Activated CD8-positive, alpha-beta memory T cell treated with anti-CD3 and anti-CD28 coated beads, Interleukin-2, amount 10 ng/mL, durations not matched to agents 7 days and 5 days (primary cell): Measurements from ENCODE around the gene TNFAIP3. TPM values are rescaled to one million over a fixed set of nuclear protein-coding genes. Genes with fewer than 3 reads are reported as not detected.

Source experiments
- ATAC-seq: fragments of 150-1000 bp; cut with Tn5 transposase; one replicate; pipeline ENCODE4 v1.10.0; 2021; ENCODE audit warnings: moderate library complexity
- CTCF ChIA-PET: fragments of 350-600 bp; sonication (Branson Sonifier 250); formaldehyde crosslinking; loops from one replicate; lab custom pipeline; 2021; ENCODE audit warnings: antibody characterized with exemption; lab: Charles Lee
- DNase-seq: peaks from one replicate; pipeline ENCODE4 v3.0.0-alpha.2; 2020
- H3K27ac Mint-ChIP-seq: one replicate; pipeline ENCODE4 v1.8.0; 2021; ENCODE audit warnings: mild to moderate bottlenecking, mixed read lengths
- H3K27me3 Mint-ChIP-seq: one replicate; pipeline ENCODE4 v1.8.0; 2021; ENCODE audit warnings: mixed read lengths
- H3K36me3 Mint-ChIP-seq: one replicate; pipeline ENCODE4 v1.8.0; 2021; ENCODE audit warnings: mild to moderate bottlenecking, mixed read lengths
- H3K4me1 Mint-ChIP-seq: one replicate; pipeline ENCODE4 v1.8.0; 2021; ENCODE audit warnings: mixed read lengths
- H3K4me3 Mint-ChIP-seq: one replicate; pipeline ENCODE4 v1.8.0; 2021; ENCODE audit warnings: mild to moderate bottlenecking, moderate library complexity, mixed read lengths
- H3K9me3 Mint-ChIP-seq: one replicate; pipeline ENCODE4 v1.8.0; 2022; ENCODE audit warnings: low read depth, mixed read lengths
- total RNA-seq, 2 experiments: library from RNA; stranded (reverse); gene quantifications; one replicate each; pipeline ENCODE4 v1.2.3, GENCODE V29; 2021

The TNFAIP3 gene
- total RNA-seq, 2 experiments from 2014 or later, result 86.7 to 225 TPM

- Mint-ChIP-seq H3K9me3 (peaks cover 4% of the 10 kb centered on the region), H3K4me1 (peaks cover 15% of the 10 kb centered on the region), H3K4me3 (no peak overlapping the region), H3K36me3 (peaks cover 24% of the 10 kb centered on the region), H3K27ac (no peak overlapping the region), H3K27me3 (no peaks in the 10 kb centered on the region)
- DNase-seq (no peak), ATAC-seq (no peak)
- CTCF ChIA-PET, result interaction anchor here (0.7 to 13.4 kb wide), 3 partner anchors 9 to 63 kb away, joined by 3 to 195 read pairs (median 3); no protein-coding TSS in a partner anchor
These were observed 6.6 kb upstream of the TNFAIP3 start for GRCh38 chr6:137860394-137861005.

- Mint-ChIP-seq H3K4me1 (peaks cover 24% of the 10 kb centered on the region), H3K27me3 (no peaks in the 10 kb centered on the region), H3K9me3 (no peaks in the 10 kb centered on the region), H3K4me3 (no peak overlapping the region), H3K27ac (no peak overlapping the region), H3K36me3 (peaks cover 13% of the 10 kb centered on the region)
- DNase-seq (no peak), ATAC-seq (no peak)
- CTCF ChIA-PET, result interaction anchor here (1.5 to 13.4 kb wide), 2 partner anchors 65 to 157 kb away, joined by 5 to 195 read pairs; no protein-coding TSS in a partner anchor
These were observed 5.3 kb upstream of the TNFAIP3 start for GRCh38 chr6:137861550-137862337.

GRCh38 chr6:137862419-137863090 is 4.5 kb upstream of the TNFAIP3 start:
- Mint-ChIP-seq H3K27ac (no peak overlapping the region), H3K4me3 (no peak overlapping the region)

GRCh38 chr6:137863091-137863797 is 3.8 kb upstream of the TNFAIP3 start:
- no peak for DNase-seq
- Mint-ChIP-seq H3K27ac (no peak overlapping the region), H3K4me3 (no peak overlapping the region), H3K9me3 (no peaks in the 10 kb centered on the region), H3K4me1 (peaks cover 22% of the 10 kb centered on the region), H3K27me3 (no peaks in the 10 kb centered on the region), H3K36me3 (peaks cover 9% of the 10 kb centered on the region)
- CTCF ChIA-PET, result interaction anchor here (1.2 to 13.4 kb wide), 6 partner anchors 10 to 158 kb away, joined by 3 to 195 read pairs (median 5); no protein-coding TSS in a partner anchor
- ATAC-seq, result no peak

More at GRCh38 chr6:137862419-137863090, 4.5 kb upstream of the TNFAIP3 start:
- H3K27me3 Mint-ChIP-seq, result no peaks in the 10 kb centered on the region
- H3K9me3 Mint-ChIP-seq, result no peaks in the 10 kb centered on the region
- peaks cover 10% of the 10 kb centered on the region for H3K36me3 Mint-ChIP-seq
- peaks cover 23% of the 10 kb centered on the region for H3K4me1 Mint-ChIP-seq
- DNase-seq (no peak), ATAC-seq (no peak)
- CTCF ChIA-PET, result interaction anchor here (1.2 to 13.4 kb wide), 4 partner anchors 34 to 158 kb away, joined by 3 to 195 read pairs (median 6); no protein-coding TSS in a partner anchor

- peaks cover 32% of the 10 kb centered on the region for H3K4me1 Mint-ChIP-seq
- no peak for ATAC-seq
- DNase-seq, result no peak
- H3K36me3 Mint-ChIP-seq, result peaks cover 26% of the 10 kb centered on the region
- no peak overlapping the region for H3K27ac Mint-ChIP-seq
- no peaks in the 10 kb centered on the region for H3K9me3 Mint-ChIP-seq
- H3K4me3 Mint-ChIP-seq, result no peak overlapping the region
- CTCF ChIA-PET, result interaction anchor here (1.0 to 13.4 kb wide), 8 partner anchors 12 to 158 kb away, joined by 3 to 195 read pairs (median 6); no protein-coding TSS in a partner anchor
- H3K27me3 Mint-ChIP-seq, result no peaks in the 10 kb centered on the region
These were observed 2.1 kb upstream of the TNFAIP3 start for GRCh38 chr6:137864812-137865508.

GRCh38 chr6:137866200-137866913 is 702 bp upstream of the TNFAIP3 start:
- DNase-seq, result no peak
- Mint-ChIP-seq H3K27ac (peak overlapping the region; percentile 90), H3K27me3 (no peaks in the 10 kb centered on the region), H3K4me1 (peaks cover 37% of the 10 kb centered on the region), H3K4me3 (peak overlapping the region; percentile 79), H3K9me3 (no peaks in the 10 kb centered on the region), H3K36me3 (peaks cover 30% of the 10 kb centered on the region)
- peak; percentile 11 for ATAC-seq
- CTCF ChIA-PET, result interaction anchor here (0.6 to 13.4 kb wide), 27 partner anchors 8 to 174 kb away, joined by 3 to 273 read pairs (median 10); no protein-coding TSS in a partner anchor

- Mint-ChIP-seq H3K27me3 (no peaks in the 10 kb centered on the region), H3K4me3 (peak overlapping the region; percentile 79), H3K4me1 (peaks cover 48% of the 10 kb centered on the region), H3K36me3 (peaks cover 45% of the 10 kb centered on the region), H3K9me3 (no peaks in the 10 kb centered on the region), H3K27ac (peak overlapping the region; percentile 93)
- CTCF ChIA-PET, result interaction anchor here (0.6 to 13.4 kb wide), 37 partner anchors 9 to 214 kb away, joined by 3 to 273 read pairs (median 7); no protein-coding TSS in a partner anchor
- DNase-seq (peak; percentile 71), ATAC-seq (peak; percentile 10)
These were observed 838 bp downstream of the TNFAIP3 start for GRCh38 chr6:137867685-137868509.

GRCh38 chr6:137868721-137869548 is 1.9 kb downstream of the TNFAIP3 start:
- Mint-ChIP-seq H3K9me3 (no peaks in the 10 kb centered on the region), H3K4me3 (peak overlapping the region; percentile 79), H3K27me3 (no peaks in the 10 kb centered on the region), H3K27ac (peak overlapping the region; percentile 93), H3K36me3 (peaks cover 53% of the 10 kb centered on the region), H3K4me1 (peaks cover 55% of the 10 kb centered on the region)
- CTCF ChIA-PET, result interaction anchor here (0.7 to 13.4 kb wide), 26 partner anchors 13 to 182 kb away, joined by 3 to 273 read pairs (median 12); no protein-coding TSS in a partner anchor
- no peak for ATAC-seq
- DNase-seq, result no peak

GRCh38 chr6:137869549-137870307 is 2.7 kb downstream of the TNFAIP3 start:
- H3K27me3 Mint-ChIP-seq, result no peaks in the 10 kb centered on the region
- DNase-seq (no peak), ATAC-seq (no peak)
- peaks cover 59% of the 10 kb centered on the region for H3K36me3 Mint-ChIP-seq
- H3K9me3 Mint-ChIP-seq, result no peaks in the 10 kb centered on the region
- CTCF ChIA-PET, result interaction anchor here (0.7 to 13.4 kb wide), 21 partner anchors 12 to 168 kb away, joined by 3 to 273 read pairs (median 8); no protein-coding TSS in a partner anchor
- H3K27ac Mint-ChIP-seq, result peak overlapping the region; percentile 93
- H3K4me1 Mint-ChIP-seq, result peaks cover 59% of the 10 kb centered on the region
- peak overlapping the region; percentile 79 for H3K4me3 Mint-ChIP-seq

GRCh38 chr6:137870308-137870644 is 3.2 kb downstream of the TNFAIP3 start:
- DNase-seq, result no peak
- Mint-ChIP-seq H3K9me3 (no peaks in the 10 kb centered on the region), H3K4me1 (peaks cover 64% of the 10 kb centered on the region), H3K36me3 (peaks cover 65% of the 10 kb centered on the region), H3K27ac (peak overlapping the region; percentile 93), H3K27me3 (no peaks in the 10 kb centered on the region), H3K4me3 (peak overlapping the region; percentile 79)
- no peak for ATAC-seq
- CTCF ChIA-PET, result interaction anchor here (0.7 to 13.4 kb wide), 30 partner anchors 12 to 229 kb away, joined by 3 to 273 read pairs (median 5); no protein-coding TSS in a partner anchor
